GM21390 (cell line): ENCODE data around the gene TBC1D2.
"Not testable (repeated sequence)": the region's sequence is repeated elsewhere in the genome, so short reads cannot be mapped to it uniquely, and the experiment has no call there.

Experiments used
- ATAC-seq: cut with Tn5 transposase; IDR thresholded peaks from one replicate; pipeline ENCODE4 v1.9.1; 2021; ENCODE audit not compliant: unreplicated experiment

Gene TBC1D2, protein sequence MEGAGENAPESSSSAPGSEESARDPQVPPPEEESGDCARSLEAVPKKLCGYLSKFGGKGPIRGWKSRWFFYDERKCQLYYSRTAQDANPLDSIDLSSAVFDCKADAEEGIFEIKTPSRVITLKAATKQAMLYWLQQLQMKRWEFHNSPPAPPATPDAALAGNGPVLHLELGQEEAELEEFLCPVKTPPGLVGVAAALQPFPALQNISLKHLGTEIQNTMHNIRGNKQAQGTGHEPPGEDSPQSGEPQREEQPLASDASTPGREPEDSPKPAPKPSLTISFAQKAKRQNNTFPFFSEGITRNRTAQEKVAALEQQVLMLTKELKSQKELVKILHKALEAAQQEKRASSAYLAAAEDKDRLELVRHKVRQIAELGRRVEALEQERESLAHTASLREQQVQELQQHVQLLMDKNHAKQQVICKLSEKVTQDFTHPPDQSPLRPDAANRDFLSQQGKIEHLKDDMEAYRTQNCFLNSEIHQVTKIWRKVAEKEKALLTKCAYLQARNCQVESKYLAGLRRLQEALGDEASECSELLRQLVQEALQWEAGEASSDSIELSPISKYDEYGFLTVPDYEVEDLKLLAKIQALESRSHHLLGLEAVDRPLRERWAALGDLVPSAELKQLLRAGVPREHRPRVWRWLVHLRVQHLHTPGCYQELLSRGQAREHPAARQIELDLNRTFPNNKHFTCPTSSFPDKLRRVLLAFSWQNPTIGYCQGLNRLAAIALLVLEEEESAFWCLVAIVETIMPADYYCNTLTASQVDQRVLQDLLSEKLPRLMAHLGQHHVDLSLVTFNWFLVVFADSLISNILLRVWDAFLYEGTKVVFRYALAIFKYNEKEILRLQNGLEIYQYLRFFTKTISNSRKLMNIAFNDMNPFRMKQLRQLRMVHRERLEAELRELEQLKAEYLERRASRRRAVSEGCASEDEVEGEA

DNA sequence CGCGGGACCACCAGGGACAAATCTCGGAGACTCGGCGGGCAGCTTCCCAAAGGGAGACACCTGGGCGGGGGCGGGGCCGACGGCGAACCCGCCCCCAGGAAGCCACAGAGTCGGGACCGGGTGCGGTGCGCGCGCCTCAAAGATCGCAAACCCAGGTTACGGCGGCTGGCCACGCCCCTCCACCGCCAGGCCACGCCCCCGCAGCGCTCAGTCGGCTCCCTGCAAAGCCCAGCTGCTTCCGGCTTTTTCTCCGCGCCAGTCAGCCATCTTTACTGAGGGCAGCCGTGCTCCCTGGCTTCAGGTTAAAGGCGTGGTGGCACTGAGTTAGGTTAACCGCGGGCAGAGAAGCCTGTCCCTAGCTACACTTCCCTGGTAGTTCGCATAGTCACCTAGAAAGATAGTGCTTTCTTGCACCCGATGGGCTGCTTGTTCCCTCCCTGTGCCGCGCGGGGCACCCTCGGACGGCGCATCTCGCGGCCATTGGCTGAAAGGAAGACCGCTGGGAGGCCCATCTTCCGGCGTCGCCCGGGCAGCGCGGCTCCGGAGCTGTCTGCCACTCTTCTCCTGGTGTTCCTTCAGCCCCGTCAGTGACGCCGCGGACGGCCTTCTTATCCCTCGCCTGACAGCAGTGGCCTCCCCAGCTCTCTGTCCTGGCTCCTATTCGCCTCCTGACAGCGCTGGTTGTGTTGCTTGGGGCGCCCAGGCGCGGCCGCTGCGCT lies at the start of gene TBC1D2:
Gene TBC1D2 (minus strand): TSS at position 72 of the 719 bp plus-strand sequence. CDS start 108 bp downstream, outside the sequence.
- ATAC-seq: peak; percentile 81

DNA sequence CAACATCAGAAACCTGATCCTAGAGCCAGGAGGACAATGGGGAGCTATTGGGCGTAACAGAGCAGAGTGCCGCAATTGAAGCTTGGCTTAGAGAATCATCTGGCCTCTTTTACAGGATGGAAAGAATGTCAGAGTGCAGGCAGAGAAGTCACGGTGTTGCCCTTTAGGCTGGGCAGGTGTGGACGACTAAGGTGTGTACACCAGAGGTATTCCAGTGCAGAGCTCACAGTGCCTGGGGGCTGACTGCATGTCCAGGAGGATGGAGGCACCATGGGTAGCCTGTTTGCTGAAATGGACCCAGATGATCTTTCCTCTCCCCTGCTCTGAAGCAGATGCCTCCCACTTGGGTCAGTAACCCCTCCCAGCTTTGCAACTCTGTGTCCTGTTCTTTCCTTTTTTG lies 48.9 kb upstream of the TBC1D2 start:
- ATAC-seq: no peak

DNA sequence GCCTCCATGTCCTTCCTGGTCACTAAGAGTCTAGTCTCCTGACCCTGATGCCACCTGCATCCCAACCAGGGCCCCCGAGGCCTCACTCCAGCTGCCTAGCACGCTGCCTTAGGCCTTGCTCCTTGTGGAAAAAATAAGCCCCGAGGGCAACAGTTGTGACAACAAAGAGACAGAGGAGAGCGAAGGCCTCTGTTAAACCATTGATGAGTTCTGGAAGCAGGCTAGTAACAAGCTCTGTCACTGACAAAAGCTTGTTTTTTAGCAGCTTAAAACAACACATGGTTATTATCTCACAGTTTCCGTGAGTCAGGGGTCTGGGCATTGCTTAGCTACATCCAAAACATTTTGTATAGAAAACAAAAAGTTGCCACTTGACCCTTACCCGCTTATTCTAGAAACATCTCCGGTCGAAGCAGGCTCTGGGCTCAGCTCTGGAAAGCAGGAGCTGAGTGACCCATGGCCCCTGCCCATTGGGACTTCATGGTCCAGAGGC lies 48.2 kb upstream of the TBC1D2 start:
- ATAC-seq: no peak

DNA sequence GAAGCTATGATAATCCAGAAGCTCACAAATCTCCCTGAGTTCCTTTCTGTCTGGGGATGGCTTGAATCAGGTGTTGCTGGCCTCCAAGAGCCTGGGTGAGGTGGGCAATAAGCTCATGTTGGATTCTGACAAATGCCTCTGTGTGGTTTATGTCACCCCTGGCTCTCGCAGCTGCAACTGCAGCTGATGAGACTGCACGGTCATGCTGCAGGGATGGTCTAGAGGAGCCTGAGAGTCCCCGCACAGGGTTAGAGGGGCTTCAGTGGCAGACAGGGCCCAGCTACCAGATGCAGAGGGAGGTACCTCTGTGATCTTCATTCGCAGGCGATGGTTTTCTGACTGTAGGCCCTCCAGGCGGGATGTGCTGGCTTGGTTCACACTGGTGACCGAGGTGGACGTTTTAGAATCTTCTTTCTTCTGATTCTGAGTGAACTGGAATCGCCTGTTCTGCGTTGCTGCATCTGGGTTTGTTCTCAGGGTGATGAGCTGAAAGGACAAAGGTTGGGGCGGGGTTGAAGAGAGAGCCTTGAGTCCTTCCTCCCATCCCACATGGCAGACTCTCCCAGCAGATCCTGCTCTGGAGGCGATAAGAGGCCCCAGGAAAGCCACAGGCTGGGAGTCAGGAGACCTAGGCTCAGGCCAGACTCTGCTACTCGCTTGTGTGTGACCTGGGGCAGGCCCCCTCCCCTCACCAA lies 47.6 kb upstream of the TBC1D2 start:
- ATAC-seq: no peak

DNA sequence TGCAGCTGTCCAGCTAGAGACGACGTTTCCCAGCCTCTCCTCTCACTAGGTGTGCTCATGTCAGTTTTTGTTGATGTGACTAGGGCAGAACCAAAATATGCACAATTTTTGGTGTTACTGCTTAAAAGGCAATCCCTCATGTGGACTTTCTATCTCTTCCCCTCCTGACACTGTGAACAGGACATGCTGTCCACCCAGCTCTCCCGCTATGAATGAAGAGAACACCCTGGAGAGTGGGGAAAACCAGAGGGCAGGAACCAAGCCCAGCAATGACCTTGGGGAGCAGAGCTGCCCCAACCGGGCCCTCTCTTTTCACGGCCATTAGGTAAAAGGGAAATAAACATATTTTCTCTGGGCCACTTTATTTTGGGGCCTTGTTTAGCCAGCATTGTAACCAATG lies 46.7 kb upstream of the TBC1D2 start:
- no peak for ATAC-seq

DNA sequence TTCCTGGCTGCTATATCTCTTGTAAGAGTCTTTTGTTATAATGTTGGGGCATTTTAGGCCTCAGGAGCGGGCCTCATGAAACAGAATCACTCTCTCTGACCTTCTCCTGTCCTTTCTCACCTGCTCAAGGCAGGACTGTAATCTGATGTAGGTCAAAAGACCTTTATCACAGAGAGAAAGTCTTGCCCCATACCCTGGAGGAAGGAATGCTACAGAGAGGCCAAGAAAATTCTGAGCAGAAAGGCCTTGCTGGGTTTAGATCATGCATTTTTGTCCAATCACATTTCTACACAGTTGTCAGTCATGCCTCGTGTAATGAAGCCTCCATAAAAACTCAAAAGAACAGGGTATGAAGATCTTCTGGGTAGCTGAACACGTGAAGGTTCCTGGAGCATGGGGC lies 45.2 kb upstream of the TBC1D2 start:
- ATAC-seq: no peak

DNA sequence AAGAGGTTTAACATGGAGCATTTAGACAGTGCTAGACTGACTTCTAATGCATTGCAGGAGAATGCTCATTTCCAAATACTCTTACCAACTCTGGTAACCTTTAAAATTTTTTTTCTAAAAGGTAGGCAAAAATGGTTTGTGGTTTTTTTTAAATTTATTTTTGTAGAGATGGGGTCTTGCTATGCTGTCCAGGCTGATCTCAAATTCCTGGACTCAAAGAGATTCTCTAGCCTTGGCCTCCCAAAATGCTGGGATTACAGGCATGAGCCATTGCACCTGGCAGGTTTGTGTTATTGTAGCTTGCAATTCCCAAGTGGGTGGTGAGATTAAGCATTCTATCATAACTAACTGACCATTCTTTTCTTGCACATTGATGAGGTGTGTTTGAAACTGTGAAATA lies 43.0 kb upstream of the TBC1D2 start:
- no peak for ATAC-seq

DNA sequence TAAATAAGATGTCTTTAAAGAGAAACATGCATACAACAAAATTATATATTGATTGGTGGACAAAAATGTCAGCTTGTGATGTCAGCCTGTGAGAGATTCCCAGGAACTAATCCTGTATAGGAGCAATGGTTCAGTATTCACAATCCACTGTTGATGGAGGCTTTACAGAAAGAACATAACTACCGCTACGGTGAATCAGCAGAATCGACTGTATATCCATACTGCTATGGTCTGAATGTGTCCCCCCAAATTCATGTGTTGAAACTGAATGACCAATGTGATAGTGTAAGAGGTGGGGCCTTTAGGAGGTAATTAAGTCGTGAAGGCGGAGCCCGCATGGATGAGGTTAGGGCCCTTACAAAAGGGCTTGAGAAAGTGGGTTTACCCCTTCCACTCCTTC lies 40.4 kb upstream of the TBC1D2 start:
- no peak for ATAC-seq

DNA sequence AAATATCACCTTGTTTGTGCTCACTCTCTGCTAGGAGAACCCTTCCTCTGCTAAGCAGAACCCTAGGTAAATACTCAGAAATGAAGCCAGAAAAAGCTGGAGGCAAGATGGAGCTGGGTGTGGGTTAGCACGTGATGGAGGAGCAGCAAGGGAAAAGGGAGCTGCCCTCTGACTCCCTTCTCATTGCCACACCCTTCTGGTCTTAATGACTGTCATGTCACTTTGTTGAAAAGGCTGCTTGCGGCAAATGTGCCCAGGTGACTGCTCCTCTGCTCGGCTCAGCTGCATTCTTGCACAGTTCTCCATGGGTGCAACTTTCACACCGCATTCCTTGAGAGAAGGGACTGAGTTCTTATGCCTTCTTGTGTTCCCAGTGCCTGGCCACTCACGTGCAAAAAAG lies 36.4 kb upstream of the TBC1D2 start:
- ATAC-seq: no peak

DNA sequence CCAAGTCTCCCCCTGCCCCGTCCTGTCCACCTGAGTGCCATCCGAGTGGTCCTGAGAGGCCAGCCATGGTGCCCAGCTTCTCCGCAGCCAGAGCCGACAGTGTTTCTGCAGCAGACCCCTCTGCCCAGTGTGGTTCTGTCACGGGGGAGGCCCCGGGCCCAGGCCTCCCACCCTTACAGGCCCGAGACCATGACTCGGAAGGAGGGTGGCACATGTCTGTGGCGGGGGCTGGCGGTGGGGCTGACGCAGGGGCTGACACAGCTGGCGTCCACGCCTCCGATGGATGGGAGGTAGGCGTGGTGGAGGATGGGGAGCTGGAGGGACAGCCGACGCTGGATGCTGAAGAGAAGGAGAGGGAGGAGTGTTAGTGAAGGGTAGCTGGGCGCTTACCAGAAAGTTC lies 35.0 kb upstream of the TBC1D2 start:
- no peak for ATAC-seq

DNA sequence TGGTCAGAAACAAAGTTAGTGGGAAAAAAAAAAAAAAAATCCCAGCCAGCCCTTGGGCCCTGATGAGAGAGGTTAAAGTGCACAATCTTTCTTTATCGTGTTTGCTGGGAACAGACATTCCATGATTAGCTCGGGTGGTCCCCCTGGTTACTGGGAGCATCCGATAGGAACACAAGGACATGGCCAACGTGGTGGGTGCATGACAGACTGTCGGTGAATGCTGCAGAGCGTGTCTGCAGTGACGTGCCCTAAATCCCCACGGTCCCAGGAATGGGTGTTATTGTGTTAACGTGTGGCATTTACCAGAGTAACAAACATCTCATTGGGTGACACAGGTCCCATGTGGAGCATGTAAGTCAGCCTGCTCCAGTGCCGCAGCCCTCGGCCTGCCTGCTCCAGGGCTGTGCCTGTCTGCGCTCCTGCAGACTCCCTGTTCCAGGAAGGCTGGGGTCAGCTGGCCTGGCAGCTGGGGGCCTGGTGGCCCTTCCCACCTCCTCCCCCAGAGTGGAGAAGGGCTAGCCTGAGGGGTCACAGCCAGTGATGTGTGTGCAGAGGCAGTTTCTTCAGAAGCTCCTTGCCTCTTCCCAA lies 34.3 kb upstream of the TBC1D2 start:
- no peak for ATAC-seq

DNA sequence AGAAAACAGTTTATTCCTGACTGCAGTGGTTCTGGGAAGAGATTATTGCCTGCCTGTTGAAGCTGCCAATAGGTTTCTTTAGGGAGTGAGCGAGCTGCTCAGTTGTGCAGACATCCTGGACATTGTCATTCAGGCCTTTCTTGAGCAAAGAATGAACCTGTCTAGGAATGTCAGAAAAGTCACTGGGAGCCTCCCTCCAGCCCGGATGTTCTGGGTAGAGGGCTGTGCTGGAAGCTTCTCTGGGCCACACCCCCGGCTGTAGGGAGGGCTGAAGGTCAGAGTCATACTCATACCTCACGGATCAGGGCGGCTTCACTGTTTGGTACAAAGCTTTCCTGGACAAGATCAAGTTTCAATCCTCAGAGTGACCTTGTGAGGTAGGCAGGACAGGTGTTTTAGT lies 33.4 kb upstream of the TBC1D2 start:
- no peak for ATAC-seq

DNA sequence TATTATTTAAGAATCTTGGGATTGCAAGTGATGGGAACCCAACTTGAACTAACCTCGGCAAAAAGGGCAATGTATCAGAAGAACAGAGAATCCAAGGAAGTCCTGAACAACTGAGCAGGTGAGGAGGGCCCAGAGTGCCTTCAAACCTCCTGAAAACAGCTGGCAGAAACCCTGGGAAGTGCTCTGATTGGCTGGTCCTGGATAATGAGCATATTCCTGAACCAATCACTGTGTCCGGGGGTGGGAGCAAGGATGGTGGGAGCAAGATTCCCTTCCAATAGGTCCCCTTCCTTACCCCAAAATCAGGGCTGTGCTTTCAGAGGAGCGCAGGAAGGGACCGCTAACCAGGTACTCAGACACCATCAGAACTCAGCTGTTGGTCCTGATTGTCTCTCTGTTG lies 31.9 kb upstream of the TBC1D2 start:
- ATAC-seq: no peak

DNA sequence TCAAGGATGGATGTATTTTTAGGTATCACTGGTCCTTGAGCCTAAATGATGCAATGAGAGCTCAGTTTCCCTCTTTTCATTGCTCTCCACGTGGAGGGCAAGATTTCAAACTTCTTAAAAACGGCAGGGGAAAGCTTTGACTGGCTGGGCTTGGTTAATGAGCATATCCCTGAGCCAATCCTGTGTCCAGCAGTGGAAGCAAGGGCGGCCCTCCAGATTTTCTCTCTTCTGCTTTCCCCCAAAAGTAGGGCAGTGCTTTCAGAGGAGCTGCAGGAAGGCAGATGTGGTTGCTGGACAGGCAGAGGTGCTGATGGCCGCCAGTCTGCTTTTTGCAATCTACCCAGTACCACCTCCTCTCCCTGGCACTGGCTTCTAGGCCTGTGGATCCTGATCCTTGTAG lies 30.0 kb upstream of the TBC1D2 start:
- no peak for ATAC-seq

DNA sequence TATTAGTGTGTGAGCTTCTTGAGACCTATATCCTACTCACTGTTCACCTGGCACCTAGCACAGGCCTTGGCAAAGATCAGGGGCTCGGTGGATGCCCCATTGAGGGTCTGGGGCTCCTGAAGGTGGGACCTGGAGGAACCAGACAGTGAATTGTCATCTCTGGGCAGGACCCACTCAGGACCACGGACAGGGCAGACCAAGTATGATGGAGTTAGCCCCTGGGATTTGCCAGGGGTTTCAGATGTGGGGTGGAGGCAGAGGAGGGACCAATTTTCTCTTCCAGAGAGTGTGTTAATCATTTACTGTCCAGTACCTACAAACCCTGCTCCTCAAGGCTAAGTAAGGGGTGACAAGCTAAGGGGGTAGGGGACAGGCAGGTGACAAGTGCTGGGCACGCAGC lies 29.3 kb upstream of the TBC1D2 start:
- ATAC-seq: no peak

DNA sequence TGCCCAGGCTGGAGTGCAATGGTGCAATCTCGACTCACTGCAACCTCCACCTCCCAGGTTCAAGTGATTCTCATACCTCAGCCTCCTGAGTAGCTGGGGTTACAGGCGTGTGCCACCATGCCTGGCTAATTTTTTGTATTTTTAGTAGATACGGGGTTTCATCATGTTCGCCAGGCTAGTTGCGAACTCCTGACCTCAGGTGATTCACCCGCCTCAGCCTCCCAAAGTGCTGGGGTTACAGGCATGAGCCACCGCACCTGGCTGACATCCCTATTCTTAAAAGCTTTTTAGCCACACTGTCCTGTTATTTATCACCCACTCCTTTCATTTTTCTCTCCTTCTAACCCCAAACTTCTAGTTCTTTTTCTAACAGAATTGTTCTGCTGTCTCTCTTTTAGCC lies 27.7 kb upstream of the TBC1D2 start:
- not testable (repeated sequence) for ATAC-seq

DNA sequence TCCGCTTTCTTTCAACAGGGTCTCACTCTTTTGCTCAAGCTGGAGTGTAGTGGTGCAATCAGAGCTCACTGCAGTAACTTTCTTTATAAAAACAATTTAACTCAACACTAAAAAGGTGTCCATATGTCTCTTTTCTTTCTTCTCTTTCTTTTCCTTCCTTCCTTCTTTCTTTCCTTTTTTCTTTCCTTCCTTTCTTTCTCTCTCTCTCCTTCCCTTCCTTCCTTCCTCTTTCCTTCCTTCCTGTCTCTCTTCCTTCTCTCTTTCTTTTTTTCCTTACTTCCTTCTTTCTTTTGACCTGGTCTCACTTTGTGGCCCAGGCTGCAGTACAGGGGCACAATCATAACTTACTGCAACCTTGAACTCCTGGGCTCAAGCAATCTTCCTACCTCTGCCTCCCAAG lies 25.8 kb upstream of the TBC1D2 start:
- no peak for ATAC-seq

DNA sequence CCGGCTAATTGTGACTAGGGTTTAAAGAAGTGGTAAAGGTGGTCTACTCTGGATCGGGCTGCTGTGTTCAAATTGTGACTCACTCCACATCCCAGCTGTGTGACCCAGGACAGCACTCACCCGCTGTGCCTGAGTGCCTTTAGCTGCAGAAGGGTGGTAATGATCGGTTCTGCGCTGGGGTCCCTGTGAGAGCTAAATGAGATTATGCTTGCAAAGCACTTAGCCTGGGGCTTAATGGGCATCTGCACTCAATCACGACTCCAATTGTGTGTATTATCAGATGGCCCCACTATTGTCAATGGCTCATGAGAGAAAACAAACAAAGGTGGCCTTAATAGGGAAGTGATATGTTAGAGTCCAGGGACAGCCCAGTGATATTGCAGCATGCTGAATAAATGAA lies 25.1 kb upstream of the TBC1D2 start:
- ATAC-seq: no peak

DNA sequence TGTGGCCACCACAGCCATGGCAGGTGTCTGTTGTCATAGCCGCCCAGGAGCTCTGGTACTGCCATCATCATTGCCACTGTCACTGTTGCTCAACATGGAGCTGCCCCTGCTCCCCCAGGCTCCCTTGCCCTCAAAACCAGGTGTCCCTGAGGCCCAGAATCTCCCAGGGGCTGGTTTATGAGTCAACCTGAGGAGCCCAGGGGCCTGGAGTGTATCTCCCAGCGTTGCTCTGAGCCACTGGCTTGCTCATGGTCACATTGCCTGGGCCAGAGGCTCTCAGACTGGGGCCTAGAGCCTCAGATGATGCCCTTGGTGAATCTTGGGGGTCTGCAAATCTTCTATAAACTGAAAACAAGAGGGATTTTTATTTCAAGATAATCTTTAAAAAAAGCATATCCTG lies 24.7 kb upstream of the TBC1D2 start:
- no peak for ATAC-seq

DNA sequence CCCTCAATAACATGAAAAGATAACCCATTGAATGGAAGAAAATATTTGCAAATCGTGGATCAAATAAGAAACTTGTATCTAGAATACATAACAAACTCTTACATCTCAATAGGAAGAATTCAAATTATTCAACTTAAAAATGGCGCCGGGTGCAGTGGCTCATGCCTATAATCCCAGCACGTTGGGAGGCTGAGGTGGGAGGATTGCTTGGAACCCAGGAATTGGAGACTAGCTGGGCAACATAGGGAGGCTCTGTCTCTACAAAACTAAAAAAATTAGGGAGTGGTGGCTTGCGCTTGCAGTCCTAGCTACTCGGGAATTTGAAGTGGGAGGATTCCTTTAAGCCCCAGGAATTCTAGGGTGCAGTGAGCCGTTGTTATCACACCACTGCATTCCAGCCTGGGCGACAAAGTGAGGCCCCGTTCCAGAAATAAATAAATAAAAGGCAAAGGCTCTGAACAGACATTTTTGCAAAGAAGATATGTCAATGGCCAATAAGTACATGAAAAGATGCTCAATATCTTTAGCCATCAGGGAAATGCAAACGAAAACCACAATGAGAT lies 21.5 kb upstream of the TBC1D2 start:
- no peak for ATAC-seq
